Hepatocyte (in vitro differentiated cells): Measurements from ENCODE around the gene PTCD3. TPM values are rescaled to one million over a fixed set of nuclear protein-coding genes. Genes with fewer than 3 reads are reported as not detected.

Source experiments
- DNase-seq: peaks from one replicate; pipeline ENCODE4 v3.0.0-alpha.2; 2016; ENCODE audit warnings: low spot score
- H2AFZ ChIP-seq: fragments of 200-600 bp; sonication (generic); 2 replicates; pipeline ENCODE4 v1.6.0; 2016; ENCODE audit warnings: antibody characterized with exemption, mild to moderate bottlenecking
- H3K27ac ChIP-seq: fragments of 200-600 bp; sonication (generic); 2 replicates; pipeline ENCODE4 v1.5.1; 2016; ENCODE audit warnings: mild to moderate bottlenecking
- H3K27me3 ChIP-seq: fragments of 200-600 bp; sonication (generic); 2 replicates; pipeline ENCODE4 v1.6.1; 2016
- H3K36me3 ChIP-seq: fragments of 200-600 bp; sonication (generic); replicated peaks from 2 replicates; pipeline ENCODE4 v1.5.1; 2016; ENCODE audit warnings: low read depth; ENCODE audit not compliant: insufficient read depth
- H3K4me1 ChIP-seq: fragments of 200-600 bp; sonication (generic); 2 replicates; pipeline ENCODE4 v1.5.1; 2016; ENCODE audit warnings: mild to moderate bottlenecking, moderate library complexity; ENCODE audit not compliant: insufficient read depth
- H3K4me2 ChIP-seq: fragments of 200-600 bp; sonication (generic); 2 replicates; pipeline ENCODE4 v1.6.0; 2016
- H3K4me3 ChIP-seq: fragments of 200-600 bp; sonication (generic); 2 replicates; pipeline ENCODE4 v1.5.1; 2016; ENCODE audit warnings: mild to moderate bottlenecking
- H3K79me2 ChIP-seq: fragments of 200-600 bp; sonication (generic); 2 replicates; pipeline ENCODE4 v1.6.0; 2017; ENCODE audit warnings: mild to moderate bottlenecking
- H3K9me2 ChIP-seq: fragments of 200-600 bp; sonication (generic); replicated peaks from 2 replicates; pipeline ENCODE4 v1.6.0; 2017; ENCODE audit warnings: mild to moderate bottlenecking; ENCODE audit not compliant: insufficient read depth
- H3K9me3 ChIP-seq: fragments of 200-600 bp; sonication (generic); 2 replicates; pipeline ENCODE4 v1.5.1; 2016; ENCODE audit warnings: low read depth, mild to moderate bottlenecking
- H4K20me1 ChIP-seq: fragments of 200-600 bp; sonication (generic); 2 replicates; pipeline ENCODE4 v1.6.0; 2016; ENCODE audit warnings: mild to moderate bottlenecking; ENCODE audit not compliant: insufficient read depth, poor library complexity, severe bottlenecking
- EZH2 ChIP-seq: fragments of 200-600 bp; sonication (generic); IDR thresholded peaks from 2 replicates; pipeline ENCODE4 v1.6.1; 2016; ENCODE audit warnings: antibody characterized with exemption, mild to moderate bottlenecking, borderline replicate concordance
- EZH2phosphoT487 ChIP-seq: fragments of 200-600 bp; sonication (generic); IDR thresholded peaks from one replicate; pipeline ENCODE4 v1.6.1; 2018; ENCODE audit warnings: antibody characterized with exemption, mild to moderate bottlenecking, low read depth, moderate library complexity; ENCODE audit not compliant: unreplicated experiment, severe bottlenecking
- WGBS: methylation state at CpG from one replicate; pipeline ENCODE4 v1.1.6; 2016; ENCODE audit warnings: low lambda C conversion rate; ENCODE audit errors: missing lambda C conversion rate; 5-methylcytosine and 5-hydroxymethylcytosine counted together
- polyA plus RNA-seq: library from polyadenylated mRNA; unstranded; fragments of >200 nt; fragmentation: Nextera tagmentation; extraction: Ambion mirVana; gene quantifications from 2 replicates; pipeline ENCODE4 v1.2.1, GENCODE V29; 2016
- total RNA-seq: library from RNA; depleted of rRNA; stranded (reverse); fragments of >200 nt; gene quantifications from 2 replicates; pipeline ENCODE4 v1.2.3, GENCODE V29; 2014
- TF ChIP-seq, protein P1 (sequence below): fragments of 200-600 bp; sonication (generic); IDR thresholded peaks from 2 replicates; pipeline ENCODE4 v1.5.1; 2016; ENCODE audit warnings: antibody characterized with exemption, mild to moderate bottlenecking; ENCODE audit not compliant: poor library complexity

PTCD3 gene
- total and polyA plus RNA-seq, 2 experiments from 2014 or later: 54.2 to 92.1 TPM

DNA sequence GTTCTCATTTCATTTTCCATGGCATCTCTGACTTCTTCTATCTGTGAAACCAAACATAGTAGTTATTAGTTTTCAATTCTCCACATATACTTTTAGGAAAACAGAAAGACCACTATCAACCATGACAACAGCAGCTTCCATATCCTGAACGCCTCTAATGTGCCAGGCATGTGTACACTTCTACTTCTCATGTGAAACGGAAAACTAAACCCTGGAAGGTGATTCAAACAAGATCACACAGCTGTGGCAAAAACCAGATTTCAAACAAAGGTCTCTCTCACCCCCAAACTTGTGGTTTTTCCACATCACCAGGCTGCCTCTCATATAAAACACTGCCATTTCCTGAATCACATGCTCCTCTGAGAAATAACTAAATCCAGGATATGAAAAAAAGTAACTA, 41.8 kb downstream of the PTCD3 start:
- Histone ChIP-seq H3K4me1 (no peaks in the 10 kb centered on the region), H3K27me3 (no peaks in the 10 kb centered on the region), H3K79me2 (no peaks in the 10 kb centered on the region), H3K4me2 (no peak overlapping the region), H3K9me2 (no peaks in the 10 kb centered on the region), H4K20me1 (no peaks in the 10 kb centered on the region), H3K36me3 (no peaks in the 10 kb centered on the region), H3K27ac (no peak overlapping the region), H3K9me3 (no peaks in the 10 kb centered on the region), H2AFZ (no peak overlapping the region), H3K4me3 (no peak overlapping the region)
- no peak for DNase-seq
- no peak for TF ChIP-seq EZH2phosphoT487
- TF ChIP-seq, protein P1, sequence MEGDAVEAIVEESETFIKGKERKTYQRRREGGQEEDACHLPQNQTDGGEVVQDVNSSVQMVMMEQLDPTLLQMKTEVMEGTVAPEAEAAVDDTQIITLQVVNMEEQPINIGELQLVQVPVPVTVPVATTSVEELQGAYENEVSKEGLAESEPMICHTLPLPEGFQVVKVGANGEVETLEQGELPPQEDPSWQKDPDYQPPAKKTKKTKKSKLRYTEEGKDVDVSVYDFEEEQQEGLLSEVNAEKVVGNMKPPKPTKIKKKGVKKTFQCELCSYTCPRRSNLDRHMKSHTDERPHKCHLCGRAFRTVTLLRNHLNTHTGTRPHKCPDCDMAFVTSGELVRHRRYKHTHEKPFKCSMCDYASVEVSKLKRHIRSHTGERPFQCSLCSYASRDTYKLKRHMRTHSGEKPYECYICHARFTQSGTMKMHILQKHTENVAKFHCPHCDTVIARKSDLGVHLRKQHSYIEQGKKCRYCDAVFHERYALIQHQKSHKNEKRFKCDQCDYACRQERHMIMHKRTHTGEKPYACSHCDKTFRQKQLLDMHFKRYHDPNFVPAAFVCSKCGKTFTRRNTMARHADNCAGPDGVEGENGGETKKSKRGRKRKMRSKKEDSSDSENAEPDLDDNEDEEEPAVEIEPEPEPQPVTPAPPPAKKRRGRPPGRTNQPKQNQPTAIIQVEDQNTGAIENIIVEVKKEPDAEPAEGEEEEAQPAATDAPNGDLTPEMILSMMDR: no peak
- no peak for TF ChIP-seq EZH2
- 97% methylated on average over 2 of the region's 2 CpGs for WGBS

DNA sequence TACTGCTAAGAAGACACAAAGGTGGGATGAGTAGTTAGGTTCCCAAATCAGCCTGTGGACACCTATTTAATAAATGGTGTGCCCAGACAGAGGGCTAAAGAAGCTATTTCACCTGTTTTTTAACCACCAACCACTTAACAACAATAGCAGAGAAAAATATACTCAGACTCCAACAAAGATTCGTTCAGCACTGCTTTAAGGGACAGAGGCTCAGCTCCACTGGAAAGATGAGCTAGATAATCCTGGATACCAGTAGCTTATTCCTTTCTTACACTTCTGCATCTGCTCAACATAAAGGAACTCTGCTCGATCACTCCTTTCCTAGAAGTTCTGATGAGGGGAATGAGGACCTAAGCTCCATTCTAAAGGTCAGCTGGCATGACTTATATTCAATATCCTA, 44.5 kb downstream of the PTCD3 start:
- WGBS: 98% methylated on average over 2 of the region's 2 CpGs
- TF ChIP-seq EZH2: no peak
- TF ChIP-seq, protein P1: no peak
- TF ChIP-seq EZH2phosphoT487: no peak
- no peaks in the 10 kb centered on the region for H3K36me3 ChIP-seq

DNA sequence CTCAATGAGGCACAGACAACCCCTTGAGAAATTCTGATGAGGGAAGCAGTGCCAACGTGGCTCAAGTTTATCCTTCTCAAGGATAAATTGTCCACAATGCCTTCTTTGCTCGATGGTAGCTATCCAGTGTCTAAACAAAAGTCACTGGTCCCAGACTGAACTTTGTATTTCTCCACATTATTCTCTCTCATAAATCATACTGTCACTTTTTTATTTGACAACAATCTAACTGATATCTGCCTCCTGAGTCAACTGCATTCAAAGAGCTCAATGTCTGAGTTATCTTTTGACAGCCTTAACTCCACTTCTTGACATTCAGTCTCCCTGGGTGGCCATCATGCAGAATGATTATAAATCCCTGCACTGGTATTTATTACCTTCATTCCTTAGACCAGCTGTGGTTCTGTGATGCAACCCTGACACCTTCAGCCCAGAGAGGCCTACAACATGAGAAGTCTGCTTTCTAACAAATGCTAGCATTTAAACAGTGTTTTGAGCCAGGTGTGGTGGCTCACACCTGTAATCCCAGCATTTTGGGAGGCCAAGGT, 51.0 kb downstream of the PTCD3 start:
- Histone ChIP-seq H3K4me2 (no peak overlapping the region), H3K27me3 (no peaks in the 10 kb centered on the region), H3K79me2 (no peaks in the 10 kb centered on the region), H4K20me1 (no peaks in the 10 kb centered on the region), H3K36me3 (no peaks in the 10 kb centered on the region), H3K9me2 (no peaks in the 10 kb centered on the region), H3K9me3 (no peaks in the 10 kb centered on the region), H2AFZ (no peak overlapping the region), H3K27ac (no peak overlapping the region), H3K4me3 (no peak overlapping the region), H3K4me1 (no peaks in the 10 kb centered on the region)
- TF ChIP-seq EZH2 (no peak), EZH2phosphoT487 (no peak)
- TF ChIP-seq, protein P1: no peak
- DNase-seq: peak; percentile 58
- 63% methylated on average over 2 of the region's 2 CpGs for WGBS

More for the DNA sequence above, 44.5 kb downstream of the PTCD3 start:
- Histone ChIP-seq H2AFZ (no peak overlapping the region), H3K9me2 (no peaks in the 10 kb centered on the region), H4K20me1 (no peaks in the 10 kb centered on the region), H3K79me2 (no peaks in the 10 kb centered on the region), H3K4me1 (no peaks in the 10 kb centered on the region), H3K4me3 (no peak overlapping the region), H3K27ac (no peak overlapping the region), H3K27me3 (no peaks in the 10 kb centered on the region), H3K9me3 (no peaks in the 10 kb centered on the region), H3K4me2 (no peak overlapping the region)
- no peak for DNase-seq

DNA sequence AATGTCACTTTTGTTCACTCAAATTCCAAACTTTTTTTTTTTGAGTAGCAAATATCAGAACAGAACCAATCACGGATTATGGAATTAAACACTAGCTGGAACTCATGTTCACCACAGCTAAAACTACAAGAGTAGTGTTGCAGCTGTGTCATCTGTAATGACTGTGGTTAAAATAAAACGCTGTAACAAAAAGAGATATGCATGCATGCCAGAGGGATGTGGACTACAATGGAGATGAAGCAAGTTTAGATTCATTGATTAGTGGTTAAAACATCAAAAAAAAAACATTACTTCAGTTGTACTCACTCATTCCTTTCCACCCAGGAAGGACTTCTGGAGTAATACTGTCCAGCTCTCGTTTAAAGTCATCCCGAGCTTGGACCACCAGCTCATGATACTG, 52.3 kb downstream of the PTCD3 start:
- Histone ChIP-seq H4K20me1 (no peaks in the 10 kb centered on the region), H3K4me1 (no peaks in the 10 kb centered on the region), H3K9me2 (no peaks in the 10 kb centered on the region), H3K36me3 (no peaks in the 10 kb centered on the region), H3K9me3 (no peaks in the 10 kb centered on the region), H3K27me3 (no peaks in the 10 kb centered on the region), H2AFZ (no peak overlapping the region), H3K27ac (no peak overlapping the region), H3K79me2 (no peaks in the 10 kb centered on the region), H3K4me2 (no peak overlapping the region), H3K4me3 (no peak overlapping the region)
- TF ChIP-seq EZH2phosphoT487 (no peak), EZH2 (no peak)
- TF ChIP-seq, protein P1: no peak
- over 99% methylated on average over 4 of the region's 4 CpGs for WGBS
- no peak for DNase-seq
